OCI-LY1 (cell line): ENCODE data around the gene AARSD1.

Experiments used
- H2AFZ ChIP-seq: fragments of 200-600 bp; sonication (generic), shearing (Covaris generic); 2 replicates; pipeline ENCODE4 v1.6.0; 2014; ENCODE audit warnings: antibody characterized with exemption, mild to moderate bottlenecking, low read length
- H3F3A ChIP-seq: fragments of 200-600 bp; sonication (generic), shearing (Covaris generic); 2 replicates; pipeline ENCODE4 v1.6.0; 2014; ENCODE audit warnings: mild to moderate bottlenecking, antibody characterized with exemption, low read length, moderate library complexity; ENCODE audit not compliant: insufficient read depth
- H3K27ac ChIP-seq: fragments of 200-600 bp; sonication (generic); 2 replicates; pipeline ENCODE4 v1.5.1; 2014; ENCODE audit warnings: low read length, mixed run types, mild to moderate bottlenecking, low read depth; ENCODE audit not compliant: poor library complexity, severe bottlenecking
- H3K27me3 ChIP-seq: fragments of 200-600 bp; sonication (generic); 2 replicates; pipeline ENCODE4 v1.6.0; 2014; ENCODE audit warnings: antibody characterized with exemption, mild to moderate bottlenecking, low read length, moderate library complexity; ENCODE audit not compliant: insufficient read depth
- H3K36me3 ChIP-seq: fragments of 200-600 bp; sonication (generic); 2 replicates; pipeline ENCODE4 v1.6.1; 2014; ENCODE audit warnings: mild to moderate bottlenecking, antibody characterized with exemption, low read length, moderate library complexity, mixed read lengths; ENCODE audit not compliant: insufficient read depth
- H3K4me1 ChIP-seq: fragments of 200-600 bp; sonication (generic); 2 replicates; pipeline ENCODE4 v1.5.1; 2014; ENCODE audit warnings: mild to moderate bottlenecking, low read length, moderate library complexity; ENCODE audit not compliant: insufficient read depth, severe bottlenecking
- H3K4me2 ChIP-seq: fragments of 200-600 bp; sonication (generic), shearing (Covaris generic); 2 replicates; pipeline ENCODE4 v1.6.1; 2014; ENCODE audit warnings: low read length
- H3K4me3 ChIP-seq: fragments of 200-600 bp; sonication (generic); 2 replicates; pipeline ENCODE4 v1.5.1; 2014; ENCODE audit warnings: low read length, low read depth, mild to moderate bottlenecking, mixed read lengths; ENCODE audit not compliant: poor library complexity, severe bottlenecking
- H3K79me2 ChIP-seq: fragments of 200-600 bp; shearing (Covaris generic); 2 replicates; pipeline ENCODE4 v1.6.1; 2016; ENCODE audit warnings: mixed run types, low read length, mixed read lengths; ENCODE audit not compliant: insufficient read depth
- H3K9ac ChIP-seq: fragments of 200-600 bp; sonication (generic), shearing (Covaris generic); 2 replicates; pipeline ENCODE4 v1.6.1; 2014; ENCODE audit warnings: mild to moderate bottlenecking, low read length, mixed read lengths
- H3K9me2 ChIP-seq: fragments of 200-600 bp; sonication (generic), shearing (Covaris generic); 2 replicates; pipeline ENCODE4 v1.6.1; 2014; ENCODE audit warnings: low read depth, mild to moderate bottlenecking, low read length, mixed read lengths
- H3K9me3 ChIP-seq: fragments of 200-600 bp; shearing (Covaris generic); 2 replicates; pipeline ENCODE4 v1.6.1; 2014; ENCODE audit warnings: low read length, mixed read lengths
- H4K20me1 ChIP-seq: fragments of 200-600 bp; sonication (generic), shearing (Covaris generic); 2 replicates; pipeline ENCODE4 v1.6.0; 2016; ENCODE audit warnings: mild to moderate bottlenecking, low read length; ENCODE audit not compliant: insufficient read depth
- CTCF ChIP-seq: fragments of 200-600 bp; sonication (generic), shearing (Covaris generic); IDR thresholded peaks from 2 replicates; pipeline ENCODE4 v1.5.1; 2017; ENCODE audit warnings: mild to moderate bottlenecking, antibody characterized with exemption, low read length, moderate library complexity, mixed read lengths
- EZH2 ChIP-seq: fragments of 200-600 bp; sonication (generic), shearing (Covaris generic); IDR thresholded peaks from 2 replicates; pipeline ENCODE4 v1.8.0; 2017; ENCODE audit warnings: borderline replicate concordance, mixed run types, mild to moderate bottlenecking, antibody characterized with exemption, low read length, moderate library complexity, mixed read lengths

The AARSD1 gene

GRCh38 chr17:42992872-42993271, 28.6 kb upstream of the AARSD1 start:
- Histone ChIP-seq H3K36me3 (peaks cover 66% of the 10 kb centered on the region), H3K9me2 (no peaks in the 10 kb centered on the region), H3K9ac (no peak overlapping the region), H3K9me3 (no peaks in the 10 kb centered on the region), H3K4me2 (no peak overlapping the region), H4K20me1 (no peaks in the 10 kb centered on the region), H3K4me3 (no peak overlapping the region), H3K27me3 (no peaks in the 10 kb centered on the region), H3K79me2 (no peaks in the 10 kb centered on the region), H3K27ac (no peak overlapping the region), H2AFZ (no peak overlapping the region), H3F3A (no peaks in the 10 kb centered on the region), H3K4me1 (peaks cover 12% of the 10 kb centered on the region)
- TF ChIP-seq EZH2: no peak
- no peak for TF ChIP-seq CTCF

GRCh38 chr17:42991471-42991870, 27.2 kb upstream of the AARSD1 start:
- H3K4me3 ChIP-seq: no peak overlapping the region
- no peaks in the 10 kb centered on the region for H3F3A ChIP-seq
- no peaks in the 10 kb centered on the region for H3K79me2 ChIP-seq
- H3K36me3 ChIP-seq: peaks cover 79% of the 10 kb centered on the region
- no peaks in the 10 kb centered on the region for H3K9me3 ChIP-seq
- H3K4me1 ChIP-seq: no peaks in the 10 kb centered on the region
- H3K9ac ChIP-seq: no peak overlapping the region
- no peaks in the 10 kb centered on the region for H4K20me1 ChIP-seq
- H3K9me2 ChIP-seq: no peaks in the 10 kb centered on the region
- TF ChIP-seq CTCF: no peak
- no peak for TF ChIP-seq EZH2
- no peaks in the 10 kb centered on the region for H3K27me3 ChIP-seq
- no peak overlapping the region for H2AFZ ChIP-seq
- no peak overlapping the region for H3K27ac ChIP-seq
- H3K4me2 ChIP-seq: no peak overlapping the region

GRCh38 chr17:42989726-42990652, 25.7 kb upstream of the AARSD1 start:
- peaks cover 11% of the 10 kb centered on the region for H3K4me1 ChIP-seq
- no peaks in the 10 kb centered on the region for H3F3A ChIP-seq
- peaks cover 86% of the 10 kb centered on the region for H3K36me3 ChIP-seq
- H3K79me2 ChIP-seq: no peaks in the 10 kb centered on the region
- H3K27ac ChIP-seq: no peak overlapping the region
- H3K4me3 ChIP-seq: no peak overlapping the region
- no peak overlapping the region for H3K4me2 ChIP-seq
- H2AFZ ChIP-seq: no peak overlapping the region
- no peak for TF ChIP-seq CTCF
- TF ChIP-seq EZH2: no peak
- H3K9me3 ChIP-seq: no peaks in the 10 kb centered on the region
- H3K27me3 ChIP-seq: no peaks in the 10 kb centered on the region
- no peaks in the 10 kb centered on the region for H4K20me1 ChIP-seq
- H3K9me2 ChIP-seq: no peaks in the 10 kb centered on the region
- H3K9ac ChIP-seq: no peak overlapping the region
